Stomach (tissue), 9 donors: ENCODE data around the gene SLC22A13. TPM values are rescaled to one million over a fixed set of nuclear protein-coding genes. Genes with fewer than 3 reads are reported as not detected.

ENCODE experiments used
- DNase-seq, 2 donors: peaks; one replicate each; pipeline versions ENCODE4 v3.0.0 to v3.0.0-alpha.2; 2013 to 2019
- H3K27ac ChIP-seq, 5 donors: fragments of 200-600 bp in 4 of 5; sonication (generic) in 4 of 5; one replicate each; pipeline ENCODE4 v1.5.1; 2013 to 2019; ENCODE audit warnings: mild to moderate bottlenecking in 1 of 5, moderate library complexity in 1 of 5
- H3K27me3 ChIP-seq, 3 donors: fragments of 200-600 bp; sonication (generic); one replicate each; pipeline ENCODE4 v1.5.1; 2017 to 2019; ENCODE audit warnings: mixed run types in 1 of 3
- H3K36me3 ChIP-seq, 4 donors: fragments of 200-600 bp; sonication (generic); 1 replicate in 3 of 4; 2 replicates in 1 of 4; pipeline ENCODE4 v1.5.1; 2016 to 2019
- H3K4me1 ChIP-seq, 4 donors: fragments of 200-600 bp; sonication (generic); one replicate each; pipeline ENCODE4 v1.5.1; 2016 to 2019
- H3K4me3 ChIP-seq, 4 donors: fragments of 200-600 bp; sonication (generic) in 3 of 4; one replicate each; pipeline ENCODE4 v1.5.1; 2016 to 2019; ENCODE audit warnings: mild to moderate bottlenecking in 1 of 4
- H3K9me3 ChIP-seq, 4 donors: fragments of 200-600 bp; sonication (generic); one replicate each; pipeline ENCODE4 v1.5.1; 2016 to 2019
- EP300 ChIP-seq: sonication (generic); formaldehyde crosslinking; IDR thresholded peaks from one replicate; pipeline ENCODE4 v1.6.1; 2017; ENCODE audit warnings: antibody characterized with exemption
- POLR2A ChIP-seq, 4 donors: fragments of 450-650 bp; IDR thresholded peaks; one replicate each; pipeline ENCODE4 v1.6.1; 2016; ENCODE audit warnings: antibody characterized with exemption in 4 of 4, control low read depth in 2 of 4, mild to moderate bottlenecking in 1 of 4, moderate library complexity in 1 of 4
- POLR2AphosphoS5 ChIP-seq, 3 donors: sonication (generic); formaldehyde crosslinking; IDR thresholded peaks; one replicate each; pipeline ENCODE4 v1.6.1; 2016; ENCODE audit warnings: antibody characterized with exemption in 3 of 3
- WGBS, 5 donors: extraction: QIAGEN DNeasy Blood & Tissue Kit in 3 of 5; methylation state at CpG; one replicate each; pipeline versions ENCODE4 v1.1.5 to v1.1.7; 2013 to 2018; 5-methylcytosine and 5-hydroxymethylcytosine counted together
- intact Hi-C: fragments of 100-400 bp; cut with DNase I; formaldehyde crosslinking; loops from one replicate; pipeline ENCODE4 v1.15.1; 2023; ENCODE audit warnings: low total_unique reads
- polyA plus RNA-seq, 3 donors: library from polyadenylated mRNA; stranded (reverse); fragments of 200-250 nt; gene quantifications; one replicate each; pipeline ENCODE4 v1.2.3, GENCODE V29; 2013
- total RNA-seq, 5 donors: library from RNA; depleted of rRNA; stranded (reverse); fragments of >200 nt; gene quantifications; one replicate each; pipeline versions ENCODE4 v1.1.0 to v1.2.3, GENCODE V29; 2014 to 2016
- TF ChIP-seq, protein P1 (sequence below), 7 experiments: fragments of 450-650 bp in 4 of 7; fragments of 200-600 bp in 3 of 7; sonication (generic) in 3 of 7; IDR thresholded peaks; one replicate each; pipeline ENCODE4 v1.5.1; 2016 to 2019; ENCODE audit warnings: antibody characterized with exemption in 7 of 7, control low read depth in 2 of 7, mild to moderate bottlenecking in 1 of 7
- donor health status: healthy with polysubstance abuse.
- donor health status: Bipolar disorder and iron deficiency.
- donor health status: healthy.

SLC22A13 gene
- total and polyA plus RNA-seq, 8 donors = 0.05 to 0.73 (median 0.29) TPM; not detected in 5

DNA sequence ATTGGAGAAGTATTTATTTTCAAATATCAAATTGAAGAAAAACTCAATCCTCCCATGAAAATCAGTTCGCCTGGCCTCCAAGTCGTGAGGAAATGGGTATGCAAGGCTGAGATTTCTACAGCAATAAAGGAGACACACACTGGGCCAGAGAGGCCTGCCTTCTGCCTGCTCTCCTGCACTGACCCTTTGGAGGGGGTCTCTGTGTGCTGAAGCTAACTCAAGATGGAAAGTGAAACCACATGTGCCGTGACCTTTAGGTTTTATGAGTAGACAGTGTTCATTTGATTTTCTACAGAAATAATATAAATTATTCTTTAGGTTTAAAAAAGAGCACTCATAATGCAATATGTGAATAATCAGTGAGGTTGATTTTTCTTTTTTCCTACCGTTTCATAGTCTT, 11.9 kb upstream of the SLC22A13 start:
- no peaks in the 10 kb centered on the region for H3K27me3 ChIP-seq
- H3K9me3 ChIP-seq = no peaks in the 10 kb centered on the region
- no peak overlapping the region for H3K4me3 ChIP-seq
- peaks cover 0 to 3% (median 0%) of the 10 kb centered on the region in 4 donors for H3K4me1 ChIP-seq
- intact Hi-C loops = no loop called here
- WGBS, 5 donors = 91 to 97% (median 93%) methylated on average over 4 of the region's 4 CpGs
- TF ChIP-seq POLR2AphosphoS5 (IDR thresholded peaks at IDR 0.05) (no peak), POLR2A (IDR thresholded peaks at IDR 0.05) (no peak), EP300 (no peak)
- TF ChIP-seq, protein P1, sequence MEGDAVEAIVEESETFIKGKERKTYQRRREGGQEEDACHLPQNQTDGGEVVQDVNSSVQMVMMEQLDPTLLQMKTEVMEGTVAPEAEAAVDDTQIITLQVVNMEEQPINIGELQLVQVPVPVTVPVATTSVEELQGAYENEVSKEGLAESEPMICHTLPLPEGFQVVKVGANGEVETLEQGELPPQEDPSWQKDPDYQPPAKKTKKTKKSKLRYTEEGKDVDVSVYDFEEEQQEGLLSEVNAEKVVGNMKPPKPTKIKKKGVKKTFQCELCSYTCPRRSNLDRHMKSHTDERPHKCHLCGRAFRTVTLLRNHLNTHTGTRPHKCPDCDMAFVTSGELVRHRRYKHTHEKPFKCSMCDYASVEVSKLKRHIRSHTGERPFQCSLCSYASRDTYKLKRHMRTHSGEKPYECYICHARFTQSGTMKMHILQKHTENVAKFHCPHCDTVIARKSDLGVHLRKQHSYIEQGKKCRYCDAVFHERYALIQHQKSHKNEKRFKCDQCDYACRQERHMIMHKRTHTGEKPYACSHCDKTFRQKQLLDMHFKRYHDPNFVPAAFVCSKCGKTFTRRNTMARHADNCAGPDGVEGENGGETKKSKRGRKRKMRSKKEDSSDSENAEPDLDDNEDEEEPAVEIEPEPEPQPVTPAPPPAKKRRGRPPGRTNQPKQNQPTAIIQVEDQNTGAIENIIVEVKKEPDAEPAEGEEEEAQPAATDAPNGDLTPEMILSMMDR (IDR thresholded peaks at IDR 0.05) = no peak
- DNase-seq = no peak
- H3K36me3 ChIP-seq = peaks cover 22 to 65% (median 64%) of the 10 kb centered on the region in 4 donors
- no peak overlapping the region for H3K27ac ChIP-seq

DNA sequence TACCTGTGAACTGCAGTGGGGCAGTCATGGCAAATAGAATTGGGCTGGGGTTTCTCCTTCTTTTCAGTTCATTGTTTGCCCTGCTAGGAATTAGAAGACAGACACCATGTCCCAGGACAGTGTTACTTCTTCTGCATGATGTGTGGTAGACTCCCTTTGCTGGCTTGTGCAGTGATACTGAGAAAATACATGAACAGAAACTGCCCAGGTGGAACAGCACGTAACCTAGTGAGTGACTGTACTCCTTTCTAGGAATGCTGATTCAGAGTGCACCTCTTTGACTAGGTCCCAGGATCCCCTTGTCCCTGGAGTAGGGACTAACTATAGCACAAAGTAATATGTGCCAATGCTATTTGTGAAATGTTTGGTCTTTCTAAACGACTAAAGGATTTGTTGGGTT, 10.7 kb upstream of the SLC22A13 start:
- Histone ChIP-seq H3K4me1 (peaks cover 0 to 3% (median 0%) of the 10 kb centered on the region in 4 donors), H3K27me3 (no peaks in the 10 kb centered on the region), H3K27ac (no peak overlapping the region), H3K36me3 (peaks cover 22 to 53% (median 52%) of the 10 kb centered on the region in 4 donors), H3K9me3 (no peaks in the 10 kb centered on the region), H3K4me3 (no peak overlapping the region)
- 87 to 97% (median 88%) methylated on average over 2 of the region's 2 CpGs for WGBS, 5 donors
- no peak for TF ChIP-seq POLR2A (IDR thresholded peaks at IDR 0.05)
- intact Hi-C loops = no loop called here
- DNase-seq = no peak

DNA sequence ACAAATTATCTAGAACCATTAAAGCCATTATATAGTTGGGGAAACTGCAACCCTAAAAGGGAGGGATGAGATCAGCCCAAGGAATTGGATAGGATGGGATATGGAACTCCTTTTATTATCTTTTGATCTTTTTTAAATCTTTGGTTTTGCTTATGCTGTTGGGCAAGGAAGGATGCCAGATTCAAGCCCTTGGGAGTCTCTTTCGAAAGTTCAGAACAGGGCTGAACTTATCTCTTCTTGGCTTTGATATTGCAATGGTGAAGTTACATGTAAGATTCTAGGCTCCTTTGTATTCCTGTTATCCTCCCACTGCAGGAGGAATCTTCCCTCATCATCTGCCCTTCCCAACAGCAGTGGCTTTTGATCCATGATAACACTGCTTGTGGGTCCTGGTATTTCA, 10.0 kb upstream of the SLC22A13 start:
- H3K27ac ChIP-seq = no peak overlapping the region
- H3K36me3 ChIP-seq = peaks cover 22 to 49% (median 46%) of the 10 kb centered on the region in 4 donors
- peaks cover 0 to 3% (median 0%) of the 10 kb centered on the region in 4 donors for H3K4me1 ChIP-seq
- H3K27me3 ChIP-seq = no peaks in the 10 kb centered on the region
- no peak overlapping the region for H3K4me3 ChIP-seq
- WGBS, 5 donors = 88 to 100% (median 100%) methylated on average over 1 of the region's 1 CpG
- no peaks in the 10 kb centered on the region for H3K9me3 ChIP-seq
- DNase-seq = no peak
- intact Hi-C loops = no loop called here
- TF ChIP-seq EP300 (no peak), POLR2AphosphoS5 (IDR thresholded peaks at IDR 0.05) (no peak), POLR2A (IDR thresholded peaks at IDR 0.05) (no peak)
- TF ChIP-seq, protein P1 (IDR thresholded peaks at IDR 0.05) = no peak

DNA sequence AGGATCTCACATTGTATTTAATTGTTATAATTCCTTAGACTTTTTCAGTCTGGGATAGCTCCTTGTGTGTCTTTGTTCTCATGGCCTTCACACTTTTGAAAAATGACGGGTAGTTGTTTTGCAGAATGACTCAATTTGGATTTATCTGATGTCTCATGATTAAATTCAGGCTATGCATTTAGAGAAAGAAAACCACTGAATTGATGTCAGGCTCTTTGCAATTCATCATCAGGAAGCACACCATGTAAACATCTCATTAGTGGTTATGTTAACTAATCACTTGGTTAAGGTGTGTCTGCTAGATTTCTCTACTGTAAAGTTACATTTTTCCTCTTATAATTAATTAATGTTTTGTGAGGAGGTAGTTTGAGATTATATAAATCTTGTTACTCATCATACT, 8.0 kb upstream of the SLC22A13 start:
- WGBS, 5 donors = 55 to 67% (median 58%) methylated on average over 1 of the region's 1 CpG
- Histone ChIP-seq H3K36me3 (peaks cover 15 to 34% (median 28%) of the 10 kb centered on the region in 4 donors), H3K4me1 (peaks cover 0 to 3% (median 0%) of the 10 kb centered on the region in 4 donors), H3K27ac (no peak overlapping the region), H3K27me3 (no peaks in the 10 kb centered on the region), H3K4me3 (no peak overlapping the region), H3K9me3 (no peaks in the 10 kb centered on the region)
- TF ChIP-seq EP300 = no peak
- intact Hi-C loops = no loop called here
- DNase-seq = no peak

DNA sequence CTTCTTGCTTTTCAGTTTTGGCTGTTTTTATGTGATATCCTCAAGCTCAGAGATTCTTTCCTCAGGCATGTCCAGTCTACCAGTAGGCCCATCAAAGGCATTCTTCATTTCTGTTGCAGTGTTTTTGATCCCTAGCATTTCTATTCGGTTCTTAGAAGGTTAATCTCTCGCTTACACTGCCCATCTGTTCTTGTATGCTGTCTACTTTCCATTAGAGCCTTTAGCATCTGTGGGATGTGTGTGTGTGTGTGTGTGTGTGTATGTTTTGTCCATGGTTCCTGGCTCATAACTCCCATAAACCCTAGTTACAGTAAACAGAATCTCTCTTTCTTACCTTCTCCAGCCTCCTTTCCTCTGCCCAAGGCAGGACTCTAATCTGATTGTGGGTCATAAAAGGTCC, 5.1 kb upstream of the SLC22A13 start:
- peak in 1 of 2 donors; percentile 39 for DNase-seq

More for the DNA sequence above, 5.1 kb upstream of the SLC22A13 start:
- Histone ChIP-seq H3K27me3 (no peaks in the 10 kb centered on the region), H3K4me3 (no peak overlapping the region), H3K27ac (no peak overlapping the region), H3K36me3 (peaks cover 0 to 8% (median 2%) of the 10 kb centered on the region in 4 donors), H3K9me3 (no peaks in the 10 kb centered on the region), H3K4me1 (peaks cover 0 to 3% (median 0%) of the 10 kb centered on the region in 4 donors)
- intact Hi-C loops = no loop called here
- TF ChIP-seq, protein P1 (IDR thresholded peaks at IDR 0.05) = no peak
- TF ChIP-seq EP300 = no peak
- TF ChIP-seq POLR2AphosphoS5 (IDR thresholded peaks at IDR 0.05) = no peak
- 79 to 93% (median 85%) methylated on average over 2 of the region's 2 CpGs for WGBS, 5 donors
